IPS-NIHi11 (cell line): Measurements from ENCODE around the gene RGPD6.
"Not testable (repeated sequence)": the region's sequence is repeated elsewhere in the genome, so short reads cannot be mapped to it uniquely, and the experiment has no call there.

Experiments
- DNase-seq: peaks from one replicate; pipeline ENCODE4 v3.0.0; 2012; ENCODE audit warnings: mixed read lengths, low spot score

Gene RGPD6

DNA sequence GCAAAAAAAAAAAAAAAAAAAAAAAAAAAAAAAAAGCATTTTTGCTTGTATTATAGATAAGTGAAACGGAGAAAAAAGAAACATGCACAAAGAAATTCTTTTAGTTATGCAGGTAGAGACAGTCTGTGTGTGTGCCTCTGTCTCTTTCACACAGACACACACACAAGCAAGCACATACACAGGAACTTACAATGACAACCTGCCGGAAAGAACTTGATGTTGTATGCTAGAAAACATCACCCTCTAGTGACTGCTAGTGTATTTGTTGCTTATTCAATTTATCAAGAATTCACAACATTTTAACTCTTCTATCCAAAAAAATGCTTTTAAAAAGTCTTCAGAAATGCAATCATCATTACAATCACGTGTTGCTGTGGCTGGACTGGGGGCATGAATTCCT, 95.8 kb downstream of the RGPD6 start:
- not testable (repeated sequence) for DNase-seq

DNA sequence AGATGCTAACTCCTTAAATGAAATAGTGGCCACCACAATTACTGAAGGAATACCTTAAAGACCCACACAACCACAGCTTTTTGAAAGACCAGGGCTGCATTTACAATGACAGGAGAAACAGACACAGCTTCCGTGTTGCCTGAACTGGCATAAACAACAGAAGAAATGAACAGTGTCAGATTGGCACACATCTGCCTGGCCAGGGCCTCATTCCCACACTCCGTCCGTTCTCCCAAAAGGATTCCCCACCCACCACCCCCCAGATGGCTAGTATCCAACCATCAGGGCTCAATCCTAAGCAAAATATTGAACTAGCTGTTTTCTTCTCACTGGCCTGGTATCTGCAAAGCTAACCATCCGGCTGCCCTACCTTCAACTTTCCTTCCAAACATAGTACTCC, 96.9 kb downstream of the RGPD6 start:
- not testable (repeated sequence) for DNase-seq

DNA sequence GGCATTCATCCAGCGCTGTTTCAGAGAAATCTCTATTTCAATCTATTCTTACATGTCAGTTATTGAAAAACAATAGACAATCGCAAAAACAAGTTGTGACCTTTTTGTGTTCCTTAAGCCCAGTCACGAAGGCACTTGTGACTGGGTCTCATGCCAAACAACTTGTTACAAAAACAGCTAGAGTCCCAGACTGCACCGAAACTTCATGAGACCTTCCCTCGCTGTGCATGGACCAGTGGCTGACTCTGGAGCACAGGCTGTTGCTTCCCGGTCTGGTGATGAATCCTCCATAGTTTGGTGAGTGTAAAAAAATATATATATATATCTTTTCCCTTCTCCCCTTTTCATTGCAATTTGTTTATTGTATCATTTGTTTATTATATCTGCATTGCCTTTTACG, 99.7 kb downstream of the RGPD6 start:
- not testable (repeated sequence) for DNase-seq

GRCh38 chr2:110476952-110477351, 100.1 kb downstream of the RGPD6 start:
- DNase-seq, result not testable (repeated sequence)

GRCh38 chr2:110475627-110476359, 101.2 kb downstream of the RGPD6 start:
- DNase-seq, result not testable (repeated sequence)

GRCh38 chr2:110474898-110475297, 102.1 kb downstream of the RGPD6 start:
- not testable (repeated sequence) for DNase-seq

- not testable (repeated sequence) for DNase-seq
Measured at GRCh38 chr2:110473059-110473358, 104.0 kb downstream of the RGPD6 start.

DNA sequence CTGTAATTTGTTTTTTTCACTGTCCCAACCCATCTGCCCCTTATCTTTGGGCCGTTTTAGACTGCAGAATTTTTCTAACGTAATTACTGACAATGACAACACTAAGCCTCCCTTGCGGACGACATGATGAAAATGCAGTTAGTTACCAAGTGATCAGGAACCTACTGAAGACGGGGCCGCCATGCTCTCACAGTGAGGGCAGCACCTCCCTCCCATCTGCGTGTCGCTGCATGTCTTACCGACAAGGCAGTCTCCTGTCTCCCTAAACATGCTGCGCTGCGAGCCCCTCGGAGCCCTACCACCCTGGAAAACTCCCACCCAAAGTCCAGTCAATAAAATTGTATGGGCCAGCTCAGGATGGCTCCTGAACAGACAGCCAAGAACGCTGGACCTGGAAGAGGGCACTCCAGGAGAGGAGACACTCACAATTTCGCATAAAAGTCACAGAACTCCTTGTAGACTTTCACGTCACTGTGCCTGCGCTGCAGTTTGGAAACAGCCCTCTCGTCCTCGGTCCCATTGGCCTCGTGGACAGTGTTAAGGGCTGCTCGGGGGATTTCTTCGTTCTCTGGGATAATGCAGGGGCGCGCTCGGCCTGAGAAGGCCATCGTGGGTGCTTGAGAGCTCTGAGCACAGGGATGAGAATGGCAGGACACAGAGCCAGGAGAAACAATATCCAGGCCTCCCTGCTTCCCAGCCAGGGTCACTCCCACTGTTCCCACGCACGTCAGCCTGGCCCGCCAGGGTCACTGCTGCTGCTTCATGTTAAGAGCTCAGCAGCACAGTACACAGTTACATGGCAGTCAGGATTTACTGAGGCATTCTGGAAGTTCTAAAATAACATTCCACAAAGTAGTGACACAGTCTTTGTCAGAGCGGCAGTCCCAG, 104.6 kb downstream of the RGPD6 start, which contains the start of gene LIMS4:
TSS of gene LIMS4 (minus strand) at position 646 of the 888 bp plus-strand sequence. CDS start at position 608, 38 bp downstream.
- DNase-seq, result not testable (repeated sequence)

DNA sequence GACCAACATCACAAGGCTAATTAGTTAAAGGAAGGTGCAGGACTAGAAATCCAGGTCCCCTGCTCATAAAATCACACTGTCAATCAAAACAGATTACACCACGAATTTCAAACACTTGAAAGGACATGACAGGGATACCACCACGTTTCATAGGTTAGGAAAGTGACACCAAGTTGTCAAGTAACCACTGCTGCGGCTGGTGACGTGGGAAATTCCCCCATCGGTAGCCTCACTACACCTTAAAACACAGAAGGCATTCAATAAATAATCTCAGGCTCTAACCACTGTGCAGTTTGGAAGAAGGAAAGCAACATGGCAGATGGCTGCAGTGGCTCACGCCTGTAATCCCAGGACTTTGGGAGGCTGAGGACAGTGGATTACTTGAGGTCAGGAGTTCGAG, 108.1 kb downstream of the RGPD6 start:
- DNase-seq, result not testable (repeated sequence)

DNA sequence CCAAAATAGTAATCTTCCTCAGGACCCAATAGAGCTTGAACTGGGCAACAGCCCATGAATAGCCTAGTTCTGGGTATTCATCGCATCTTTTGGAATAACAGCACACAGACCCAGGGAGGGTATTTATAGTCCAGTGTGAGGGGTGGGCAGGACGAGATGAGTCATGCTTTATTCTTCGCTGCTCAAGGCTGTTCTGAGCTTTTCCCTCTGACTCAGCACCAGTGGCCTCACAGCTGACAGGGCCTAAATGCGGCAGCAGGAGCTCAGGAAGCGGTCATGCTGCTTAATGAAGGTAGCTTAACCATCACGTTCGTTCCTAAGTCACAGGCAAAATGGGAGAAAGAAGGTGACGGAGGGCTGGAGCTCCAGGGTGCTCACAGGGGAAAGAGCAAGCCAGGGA, 111.7 kb downstream of the RGPD6 start:
- not testable (repeated sequence) for DNase-seq
